H1 (cell line): ENCODE results near the gene DMWD. TPM values are rescaled to one million over a fixed set of nuclear protein-coding genes. Genes with fewer than 3 reads are reported as not detected.

Experiments used
- CTCF ChIA-PET: fragments of 300-600 bp; sonication (Branson Sonifier 250); formaldehyde crosslinking; loops from one replicate; lab custom pipeline; 2021; ENCODE audit not compliant: partially characterized antibody; lab: Charles Lee
- POLR2A ChIA-PET: fragments of 300-600 bp; sonication (Branson Sonifier 250); formaldehyde crosslinking; loops from one replicate; lab custom pipeline; 2021; ENCODE audit warnings: inconsistent platforms; ENCODE audit not compliant: partially characterized antibody; lab: Charles Lee
- DNase-seq, 2 experiments: peaks; one replicate each; pipeline versions ENCODE4 v3.0.0 to v3.0.0-alpha.2; 2010 to 2022; ENCODE audit warnings: low spot score in 2 of 2, low read depth in 1 of 2, mixed read lengths in 1 of 2
- FAIRE-seq: peaks from 2 replicates; lab custom pipeline; 2011; peaks lifted over from hg19 to GRCh38; lab: Jason Lieb, UNC
- H2AFZ ChIP-seq: 2 replicates; pipeline ENCODE4 v1.8.1; 2012; ENCODE audit warnings: low read length, inconsistent platforms
- H2AK5ac ChIP-seq: 2 replicates; pipeline ENCODE4 v1.6.1; 2013; ENCODE audit warnings: low read depth, low read length
- H2BK120ac ChIP-seq: replicated peaks from 2 replicates; pipeline ENCODE3; 2013; ENCODE audit warnings: low read depth, low read length, inconsistent platforms
- H2BK12ac ChIP-seq: 2 replicates; pipeline ENCODE4 v1.6.1; 2013; ENCODE audit warnings: low read depth, low read length
- H2BK15ac ChIP-seq: 2 replicates; pipeline ENCODE4 v1.6.1; 2013; ENCODE audit warnings: low read length
- H2BK20ac ChIP-seq: 2 replicates; pipeline ENCODE4 v1.6.1; 2013; ENCODE audit warnings: low read length
- H2BK5ac ChIP-seq: 2 replicates; pipeline ENCODE4 v1.6.1; 2013; ENCODE audit warnings: low read depth, low read length
- H3K14ac ChIP-seq: 2 replicates; pipeline ENCODE4 v1.6.1; 2013; ENCODE audit warnings: inconsistent platforms; ENCODE audit not compliant: insufficient read length
- H3K18ac ChIP-seq: 2 replicates; pipeline ENCODE4 v1.6.1; 2013; ENCODE audit warnings: low read length; ENCODE audit errors: extremely low read depth
- H3K23ac ChIP-seq: 2 replicates; pipeline ENCODE4 v1.6.1; 2013; ENCODE audit warnings: inconsistent platforms; ENCODE audit not compliant: insufficient read length
- H3K23me2 ChIP-seq: 2 replicates; pipeline ENCODE4 v1.6.1; 2013; ENCODE audit warnings: low read depth, low read length
- H3K27ac ChIP-seq: 2 replicates; pipeline ENCODE4 v1.6.1; 2011; ENCODE audit warnings: low read depth, low read length, inconsistent platforms
- H3K27me3 ChIP-seq, 4 experiments: replicated peaks in 1 of 4; 1 replicate in 1 of 4; 2 replicates in 3 of 4; pipeline versions ENCODE4 v1.6.1 to v1.8.1; 2011 to 2013; ENCODE audit warnings: low read length in 3 of 4, mild to moderate bottlenecking in 3 of 4, inconsistent platforms in 2 of 4, mixed read lengths in 2 of 4, moderate library complexity in 1 of 4; ENCODE audit not compliant: control insufficient read depth in 3 of 4, insufficient read depth in 3 of 4; ENCODE audit errors: extremely low read depth in 1 of 4
- H3K36me3 ChIP-seq, 4 experiments: 2 replicates each; pipeline versions ENCODE4 v1.6.1 to v1.8.1; 2011 to 2013; ENCODE audit warnings: mild to moderate bottlenecking in 4 of 4, low read length in 3 of 4, moderate library complexity in 2 of 4, control low read depth in 1 of 4, inconsistent platforms in 1 of 4; ENCODE audit not compliant: insufficient read depth in 4 of 4, control insufficient read depth in 2 of 4
- H3K4ac ChIP-seq: replicated peaks from 2 replicates; pipeline ENCODE3; 2013; ENCODE audit warnings: low read length, low read depth, mixed read lengths, inconsistent platforms; ENCODE audit not compliant: insufficient read length
- H3K4me1 ChIP-seq, 4 experiments: replicated peaks in 1 of 4; 1 replicate in 1 of 4; 2 replicates in 3 of 4; pipeline versions ENCODE4 v1.6.1 to v1.8.1; 2011 to 2013; ENCODE audit warnings: low read length in 3 of 4, inconsistent platforms in 2 of 4, mixed read lengths in 1 of 4; ENCODE audit not compliant: insufficient read depth in 4 of 4, control insufficient read depth in 3 of 4
- H3K4me2 ChIP-seq, 2 experiments: 2 replicates each; pipeline versions ENCODE4 v1.6.1 to v1.8.1; 2011 to 2013; ENCODE audit warnings: low read depth in 2 of 2, low read length in 2 of 2, control low read depth in 1 of 2, inconsistent platforms in 1 of 2, mild to moderate bottlenecking in 1 of 2; ENCODE audit not compliant: insufficient read depth in 1 of 2
- H3K4me3 ChIP-seq, 4 experiments: fragments of 200-600, 300-600 bp in 1 of 4; sonication (generic), shearing (Covaris generic), sonication (Bioruptor Twin) in 1 of 4; 2 replicates each; pipeline versions ENCODE4 v1.5.1 to v1.8.1; 2011 to 2016; ENCODE audit warnings: low read length in 4 of 4, low read depth in 3 of 4, control low read depth in 2 of 4, inconsistent platforms in 2 of 4, mild to moderate bottlenecking in 2 of 4, mixed read lengths in 1 of 4, moderate library complexity in 1 of 4; ENCODE audit not compliant: insufficient read depth in 2 of 4; ENCODE audit errors: extremely low read depth in 1 of 4
- H3K56ac ChIP-seq: replicated peaks from 2 replicates; pipeline ENCODE3; 2013; ENCODE audit warnings: low read depth, mild to moderate bottlenecking, mixed read lengths, low read length, inconsistent platforms; ENCODE audit not compliant: insufficient read length
- H3K79me1 ChIP-seq: 2 replicates; pipeline ENCODE4 v1.6.1; 2013; ENCODE audit warnings: low read depth, low read length, control low read depth
- H3K79me2 ChIP-seq, 2 experiments: 2 replicates each; pipeline versions ENCODE4 v1.6.1 to v1.8.1; 2012 to 2013; ENCODE audit warnings: low read length in 2 of 2, mild to moderate bottlenecking in 2 of 2, inconsistent platforms in 1 of 2; ENCODE audit not compliant: insufficient read depth in 2 of 2, control insufficient read depth in 1 of 2
- H3K9ac ChIP-seq, 4 experiments: replicated peaks in 1 of 4; 1 replicate in 1 of 4; 2 replicates in 3 of 4; pipeline versions ENCODE4 v1.6.1 to v1.8.1; 2011 to 2013; ENCODE audit warnings: low read depth in 3 of 4, low read length in 3 of 4, control low read depth in 2 of 4, mild to moderate bottlenecking in 2 of 4, moderate library complexity in 2 of 4, inconsistent platforms in 1 of 4; ENCODE audit errors: extremely low read depth in 1 of 4
- H3K9me3 ChIP-seq, 2 experiments: 2 replicates each; pipeline versions ENCODE4 v1.6.1 to v1.8.1; 2012 to 2013; ENCODE audit warnings: mild to moderate bottlenecking in 2 of 2, moderate library complexity in 2 of 2, control low read depth in 1 of 2, inconsistent platforms in 1 of 2, low read depth in 1 of 2, low read length in 1 of 2, mixed read lengths in 1 of 2; ENCODE audit not compliant: insufficient read depth in 2 of 2
- H4K20me1 ChIP-seq, 2 experiments: replicated peaks in 1 of 2; 2 replicates each; pipeline versions ENCODE3 to v1.8.1; 2011 to 2013; ENCODE audit warnings: inconsistent platforms in 2 of 2, low read length in 2 of 2, mild to moderate bottlenecking in 1 of 2; ENCODE audit not compliant: insufficient read depth in 2 of 2, control insufficient read depth in 1 of 2
- H4K5ac ChIP-seq: 2 replicates; pipeline ENCODE4 v1.6.1; 2013; ENCODE audit warnings: low read length, low read depth, mixed read lengths, inconsistent platforms; ENCODE audit not compliant: insufficient read length
- H4K8ac ChIP-seq: 2 replicates; pipeline ENCODE4 v1.8.0; 2013; ENCODE audit warnings: mild to moderate bottlenecking, moderate library complexity, low read length, inconsistent platforms; ENCODE audit not compliant: insufficient read depth; ENCODE audit errors: extremely low read depth
- H4K91ac ChIP-seq: replicated peaks from 2 replicates; pipeline ENCODE3; 2013; ENCODE audit warnings: low read length, mixed read lengths, inconsistent platforms; ENCODE audit not compliant: insufficient read length
- CREB1 ChIP-seq: IDR thresholded peaks from 2 replicates; pipeline ENCODE4 v1.6.1; 2012; ENCODE audit warnings: inconsistent platforms
- CTBP2 ChIP-seq: IDR thresholded peaks from 2 replicates; pipeline ENCODE4 v1.7.0; 2011; ENCODE audit warnings: borderline replicate concordance, mild to moderate bottlenecking, moderate library complexity, mixed read lengths, low read length; ENCODE audit not compliant: insufficient read depth, insufficient read length
- CTCF ChIP-seq, 3 experiments: IDR thresholded peaks; 1 replicate in 2 of 3; 2 replicates in 1 of 3; pipeline versions ENCODE4 v1.5.1 to v1.6.1; 2011; ENCODE audit warnings: low read length in 3 of 3, mild to moderate bottlenecking in 3 of 3, inconsistent platforms in 2 of 3, low read depth in 1 of 3, moderate library complexity in 1 of 3; ENCODE audit not compliant: insufficient read depth in 1 of 3; ENCODE audit errors: control extremely low read depth in 1 of 3
- GTF2F1 ChIP-seq: IDR thresholded peaks from 2 replicates; pipeline ENCODE4 v1.6.1; 2012; ENCODE audit warnings: low read depth, low read length, improper control_type of control experiment, borderline replicate concordance
- KDM1A ChIP-seq: fragments of 200-600, 300-600 bp; sonication (generic); IDR thresholded peaks from 2 replicates; pipeline ENCODE4 v1.7.1; 2016; ENCODE audit warnings: mild to moderate bottlenecking, low read length, borderline replicate concordance
- RXRA ChIP-seq: IDR thresholded peaks from 2 replicates; pipeline ENCODE4 v1.6.1; 2011; ENCODE audit warnings: low read depth, mild to moderate bottlenecking, low read length, moderate library complexity; ENCODE audit not compliant: insufficient read depth
- SP4 ChIP-seq: IDR thresholded peaks from 2 replicates; pipeline ENCODE4 v1.6.1; 2012; ENCODE audit warnings: low read length, inconsistent platforms
- WGBS, 2 experiments: shearing (Covaris generic) in 1 of 2; methylation state at CpG; one replicate each; pipeline versions ENCODE4 v1.1.6 to v1.1.7; 2013 to 2015; ENCODE audit warnings: low lambda C conversion rate in 2 of 2, mixed read lengths in 2 of 2, inconsistent platforms in 1 of 2, low coverage in 1 of 2, missing lambda C conversion rate in 1 of 2; ENCODE audit not compliant: insufficient replicate concordance in 2 of 2, insufficient coverage in 1 of 2, insufficient read length in 1 of 2; ENCODE audit errors: extremely low coverage in 1 of 2, missing lambda C conversion rate in 1 of 2; 5-methylcytosine and 5-hydroxymethylcytosine counted together
- polyA plus RNA-seq, 7 experiments: library from polyadenylated mRNA; depleted of rRNA in 3 of 7; stranded (reverse) in 5 of 7; unstranded in 2 of 7; fragments of >200 nt in 5 of 7; fragments of 200-250 nt in 2 of 7; gene quantifications; 1 replicate in 5 of 7; 2 replicates in 1 of 7; 4 replicates in 1 of 7; pipeline versions ENCODE4 v1.2.1 to v1.2.3, GENCODE V29; 2011 to 2013; ENCODE audit warnings: missing spikeins in 2 of 7, mixed read lengths in 2 of 7
- total RNA-seq: library from RNA; stranded (reverse); fragmentation: NEBNext Ultra II Directional; extraction: Animal tissue kit (Norgen Biotek cat#: 25700); gene quantifications from 2 replicates; pipeline ENCODE4 v1.2.1, GENCODE V29; 2021
- TF ChIP-seq, protein P1 (sequence below): IDR thresholded peaks from 2 replicates; pipeline ENCODE4 v1.6.1; 2011; ENCODE audit warnings: low read depth, mild to moderate bottlenecking, low read length; ENCODE audit not compliant: insufficient read depth

The DMWD gene
- total and polyA plus RNA-seq, 2 of the 8 experiments (the other 6 are each of a cell fraction or from before 2014, with no cell fraction given) = 13.6 to 41.0 TPM

DNA sequence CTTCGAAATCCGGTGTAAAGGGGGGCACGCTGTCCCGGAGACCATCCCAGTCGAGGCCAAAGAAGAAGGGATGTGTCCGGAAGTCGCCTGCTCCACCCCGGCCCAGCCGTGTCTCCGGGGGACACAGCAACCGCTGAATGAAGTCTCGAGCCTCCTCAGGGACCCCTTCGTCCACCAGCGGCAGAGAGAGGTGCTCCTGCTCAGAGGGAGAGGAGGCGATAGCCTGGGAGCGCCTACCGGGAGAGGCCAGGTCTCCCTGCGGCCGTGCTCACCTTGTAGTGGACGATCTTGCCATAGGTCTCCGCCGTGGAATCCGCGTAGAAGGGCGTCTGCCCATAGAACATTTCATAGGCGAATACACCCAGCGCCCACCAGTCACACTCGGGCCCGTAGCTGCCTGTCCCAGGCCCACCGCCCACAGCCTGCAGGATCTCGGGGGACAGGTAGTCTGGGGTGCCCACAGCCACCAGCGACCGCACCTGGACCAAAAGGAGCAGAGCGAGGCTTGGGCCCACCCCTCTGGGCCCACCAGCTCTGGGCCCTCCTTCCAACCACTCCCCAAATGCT lies 15.2 kb downstream of the DMWD start:
- no peak overlapping the region for H2AFZ ChIP-seq
- no peak overlapping the region for H3K23ac ChIP-seq
- CTCF ChIA-PET = interaction anchor here (1.0 kb wide), 1 partner anchor 56 kb away, joined by 4 read pairs; no protein-coding TSS in a partner anchor
- peaks cover 3 to 10% (median 7%) of the 10 kb centered on the region in 4 experiments; a peak in 5 of 8 replicates for H3K36me3 ChIP-seq
- H4K91ac ChIP-seq = no peak overlapping the region
- no peak overlapping the region for H2AK5ac ChIP-seq
- no peaks in the 10 kb centered on the region for H3K79me1 ChIP-seq
- no peak overlapping the region for H2BK15ac ChIP-seq
- no peaks in the 10 kb centered on the region for H3K9me3 ChIP-seq
- no peak overlapping the region; the same call in 1 of the 2 replicates for H4K8ac ChIP-seq
- no peak overlapping the region for H4K5ac ChIP-seq
- no peak overlapping the region for H3K4me2 ChIP-seq
- H3K56ac ChIP-seq = no peak overlapping the region
- H3K27ac ChIP-seq = no peak overlapping the region
- 97% methylated on average over 34 of the region's 34 CpGs; no CpG with 5 or more reads in 1 of the 2 experiments for WGBS, 2 experiments
- H3K27me3 ChIP-seq = peaks cover 0 to 6% (median 0%) of the 10 kb centered on the region in 4 experiments; a peak in 1 of 7 replicates
- H2BK12ac ChIP-seq = no peak overlapping the region
- H3K14ac ChIP-seq = no peak overlapping the region
- H3K4me3 ChIP-seq = no peak overlapping the region
- peaks cover 4% of the 10 kb centered on the region; the same call in 1 of the 2 replicates for H3K23me2 ChIP-seq
- H3K4ac ChIP-seq = no peak overlapping the region
- no peak overlapping the region for H2BK5ac ChIP-seq
- H2BK20ac ChIP-seq = no peak overlapping the region
- POLR2A ChIA-PET = interaction anchor here (0.7 to 12.8 kb wide), 4 partner anchors 7 to 60 kb away, joined by 3 to 175 read pairs (median 69); partner anchors contain the start of genes RSPH6A and SIX5
- H3K18ac ChIP-seq = no peak overlapping the region
- peaks cover 3 to 26% (median 13%) of the 10 kb centered on the region in 4 experiments for H3K4me1 ChIP-seq
- H3K79me2 ChIP-seq = no peaks in the 10 kb centered on the region
- no peak for FAIRE-seq
- no peak overlapping the region for H3K9ac ChIP-seq
- H2BK120ac ChIP-seq = no peak overlapping the region
- H4K20me1 ChIP-seq = peaks cover 4 to 14% of the 10 kb centered on the region in 2 experiments
- no peak for DNase-seq
- TF ChIP-seq, protein P1, sequence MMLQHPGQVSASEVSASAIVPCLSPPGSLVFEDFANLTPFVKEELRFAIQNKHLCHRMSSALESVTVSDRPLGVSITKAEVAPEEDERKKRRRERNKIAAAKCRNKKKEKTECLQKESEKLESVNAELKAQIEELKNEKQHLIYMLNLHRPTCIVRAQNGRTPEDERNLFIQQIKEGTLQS = no peak
- TF ChIP-seq CTBP2 (no peak), SP4 (no peak), RXRA (no peak), KDM1A (no peak), CTCF (IDR thresholded peaks at IDR 0.05; ENCODE audit: control extremely low read depth in 1 of 3, insufficient read depth in 1 of 3, low read depth in 1 of 3, low read length in 3 of 3) (no peak), CREB1 (no peak), GTF2F1 (no peak)
